ENCODE measurements around the gene KAZN.

DNA sequence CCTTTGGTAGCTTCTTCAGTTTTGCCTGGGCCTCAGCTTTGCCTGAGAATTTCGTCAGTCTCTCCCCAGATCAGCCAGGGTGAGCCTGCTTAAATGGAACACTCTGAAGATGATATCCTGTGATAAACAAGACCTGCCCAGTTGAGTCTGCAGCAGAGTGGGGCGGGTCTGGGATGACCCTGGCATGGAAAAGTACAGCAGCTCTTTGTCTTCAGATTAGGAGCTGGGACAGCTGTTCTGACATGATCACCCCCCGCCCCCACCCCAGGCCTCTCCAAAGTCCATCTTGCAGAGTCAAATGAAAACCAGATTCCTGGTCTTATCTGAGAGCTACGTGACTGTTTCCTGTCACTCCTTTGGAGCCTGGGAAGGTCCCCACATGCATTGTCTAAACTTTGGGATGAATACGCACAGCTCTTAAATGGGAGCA lies 552.9 kb downstream of the KAZN start:
- TF ChIP-seq, protein P1, sequence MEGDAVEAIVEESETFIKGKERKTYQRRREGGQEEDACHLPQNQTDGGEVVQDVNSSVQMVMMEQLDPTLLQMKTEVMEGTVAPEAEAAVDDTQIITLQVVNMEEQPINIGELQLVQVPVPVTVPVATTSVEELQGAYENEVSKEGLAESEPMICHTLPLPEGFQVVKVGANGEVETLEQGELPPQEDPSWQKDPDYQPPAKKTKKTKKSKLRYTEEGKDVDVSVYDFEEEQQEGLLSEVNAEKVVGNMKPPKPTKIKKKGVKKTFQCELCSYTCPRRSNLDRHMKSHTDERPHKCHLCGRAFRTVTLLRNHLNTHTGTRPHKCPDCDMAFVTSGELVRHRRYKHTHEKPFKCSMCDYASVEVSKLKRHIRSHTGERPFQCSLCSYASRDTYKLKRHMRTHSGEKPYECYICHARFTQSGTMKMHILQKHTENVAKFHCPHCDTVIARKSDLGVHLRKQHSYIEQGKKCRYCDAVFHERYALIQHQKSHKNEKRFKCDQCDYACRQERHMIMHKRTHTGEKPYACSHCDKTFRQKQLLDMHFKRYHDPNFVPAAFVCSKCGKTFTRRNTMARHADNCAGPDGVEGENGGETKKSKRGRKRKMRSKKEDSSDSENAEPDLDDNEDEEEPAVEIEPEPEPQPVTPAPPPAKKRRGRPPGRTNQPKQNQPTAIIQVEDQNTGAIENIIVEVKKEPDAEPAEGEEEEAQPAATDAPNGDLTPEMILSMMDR (IDR thresholded peaks at IDR 0.05; ENCODE audit: insufficient read depth, low read depth, low read length): no peak
- TF ChIP-seq EZH2 (IDR thresholded peaks at IDR 0.05; ENCODE audit: insufficient read depth, low read length): no peak
